Activated CD4-positive, CD25-positive, alpha-beta regulatory T cell treated with anti-CD3 and anti-CD28 coated beads, Interleukin-2, amount 50 U/mL, for 72 hours (primary cell): ENCODE data around the gene SAAL1.
A peak's percentile ranks its signal among the peaks of the same experiment; 100 is the strongest.
"Not testable (repeated sequence)": the region's sequence is repeated elsewhere in the genome, so short reads cannot be mapped to it uniquely, and the experiment has no call there.

Experiments used
- DNase-seq: peaks from one replicate; pipeline ENCODE4 v3.0.0; 2021

The SAAL1 gene, protein sequence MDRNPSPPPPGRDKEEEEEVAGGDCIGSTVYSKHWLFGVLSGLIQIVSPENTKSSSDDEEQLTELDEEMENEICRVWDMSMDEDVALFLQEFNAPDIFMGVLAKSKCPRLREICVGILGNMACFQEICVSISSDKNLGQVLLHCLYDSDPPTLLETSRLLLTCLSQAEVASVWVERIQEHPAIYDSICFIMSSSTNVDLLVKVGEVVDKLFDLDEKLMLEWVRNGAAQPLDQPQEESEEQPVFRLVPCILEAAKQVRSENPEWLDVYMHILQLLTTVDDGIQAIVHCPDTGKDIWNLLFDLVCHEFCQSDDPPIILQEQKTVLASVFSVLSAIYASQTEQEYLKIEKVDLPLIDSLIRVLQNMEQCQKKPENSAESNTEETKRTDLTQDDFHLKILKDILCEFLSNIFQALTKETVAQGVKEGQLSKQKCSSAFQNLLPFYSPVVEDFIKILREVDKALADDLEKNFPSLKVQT

DNA sequence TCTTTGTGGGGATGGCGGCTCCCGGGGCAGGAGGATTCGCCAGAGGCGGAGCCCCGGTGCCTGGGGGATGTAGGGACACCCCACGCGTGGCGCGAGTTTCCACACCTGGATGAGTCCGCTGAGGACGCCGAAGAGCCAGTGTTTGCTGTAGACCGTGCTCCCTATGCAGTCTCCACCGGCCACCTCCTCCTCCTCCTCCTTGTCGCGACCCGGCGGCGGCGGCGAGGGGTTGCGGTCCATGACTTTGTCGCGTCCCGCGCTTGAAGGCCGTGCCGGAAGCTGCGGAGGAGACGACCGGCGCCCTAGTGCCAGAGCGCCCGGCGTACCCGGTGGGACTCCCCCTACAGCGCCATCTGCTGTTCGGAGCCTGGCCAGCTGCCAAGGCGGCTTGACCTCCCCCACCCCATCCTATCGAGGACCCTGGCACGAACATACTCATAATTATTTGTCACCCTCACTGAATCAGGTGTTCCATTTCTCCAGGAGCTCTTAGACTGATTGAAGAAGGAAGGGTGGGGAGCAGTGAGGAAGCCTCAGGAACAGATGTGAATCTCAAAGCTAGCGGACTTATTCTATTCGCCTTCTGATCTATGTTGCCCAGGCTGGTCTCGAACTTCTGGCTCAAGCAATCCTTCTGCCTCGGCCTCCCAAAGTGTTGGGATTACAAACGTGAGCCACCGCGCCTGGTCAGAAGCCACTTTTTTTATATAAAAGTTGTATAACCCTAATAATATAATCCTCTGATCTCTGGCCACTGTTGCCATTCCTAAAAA lies at the start of gene SAAL1:
Gene SAAL1 (minus strand): TSS at position 281 of the 773 bp plus-strand sequence. CDS start 41 bp downstream, at position 240.
- DNase-seq: peak; percentile 92

DNA sequence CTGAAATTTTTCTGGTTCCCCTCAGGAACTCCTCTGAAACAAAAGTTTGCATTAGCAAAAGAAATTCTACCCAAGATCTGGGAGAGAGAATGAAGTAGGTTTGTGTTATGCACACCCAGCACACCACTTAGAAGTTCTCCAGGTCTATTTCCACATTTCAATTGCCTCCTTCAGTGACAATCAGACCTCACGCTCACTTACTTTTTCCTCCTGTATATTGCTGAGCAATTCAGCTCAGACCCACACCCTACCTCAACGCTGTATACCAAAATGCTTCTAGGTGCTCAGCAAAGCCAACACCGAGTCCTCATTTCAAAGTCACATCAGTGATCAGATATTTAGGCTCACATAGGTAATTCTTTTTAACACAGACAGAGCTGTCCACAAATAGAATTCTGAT lies 45.7 kb upstream of the SAAL1 start:
- DNase-seq: no peak

DNA sequence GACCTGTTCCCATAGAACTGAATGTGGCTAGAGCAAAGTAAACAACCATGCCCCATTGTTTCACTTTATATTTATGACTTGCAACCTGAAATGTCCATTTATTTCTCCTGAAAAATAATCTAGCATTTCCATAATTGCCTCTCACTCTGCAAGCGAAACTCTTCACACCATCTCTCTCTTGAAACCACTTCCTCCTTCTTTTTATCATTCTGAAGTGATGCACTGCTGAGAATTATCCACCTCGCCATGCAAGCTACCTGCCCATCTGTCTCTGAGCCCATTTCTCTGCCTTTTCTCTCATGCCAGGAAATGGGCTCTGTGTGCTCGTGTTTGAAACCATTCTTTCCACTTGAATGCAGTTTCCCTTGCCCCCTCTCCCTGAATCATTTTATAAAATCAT lies 40.0 kb upstream of the SAAL1 start:
- DNase-seq: no peak

DNA sequence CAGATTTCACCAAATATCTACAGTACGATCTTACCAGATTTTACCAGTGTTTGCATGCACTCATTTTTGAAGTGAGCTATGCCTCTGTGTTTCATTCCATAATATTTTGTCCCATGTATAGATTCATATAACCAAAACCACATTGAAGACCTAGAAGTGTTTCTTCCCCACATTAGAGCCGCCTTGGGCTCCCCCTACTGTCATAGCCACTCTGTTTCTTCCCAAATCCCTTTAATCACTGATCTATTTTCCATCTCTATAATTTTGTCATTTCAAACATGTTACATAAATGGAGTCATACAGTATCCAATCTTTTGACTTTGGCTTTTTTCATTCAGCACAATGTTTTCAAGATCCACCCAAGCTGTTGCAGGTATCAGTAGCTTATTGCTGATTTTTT lies 39.1 kb upstream of the SAAL1 start:
- DNase-seq: no peak

DNA sequence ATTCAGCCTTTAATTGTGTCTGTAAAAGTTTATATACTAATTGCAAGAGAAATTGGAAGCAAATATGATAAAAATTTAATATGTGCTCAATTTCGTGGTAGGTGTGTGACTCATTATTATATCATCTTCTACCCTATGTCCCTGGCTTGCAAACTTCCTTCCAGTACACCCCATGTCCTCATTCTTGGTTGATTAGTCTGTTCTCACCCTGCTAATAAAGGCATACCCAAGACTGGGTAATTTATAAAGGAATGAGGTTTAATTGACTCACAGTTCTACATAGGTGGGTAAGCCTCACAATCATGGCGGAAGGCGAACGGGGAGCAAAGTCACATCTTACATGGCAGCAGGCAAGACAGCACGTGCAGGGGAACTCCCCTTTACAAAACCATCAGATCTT lies 38.4 kb upstream of the SAAL1 start:
- no peak for DNase-seq

DNA sequence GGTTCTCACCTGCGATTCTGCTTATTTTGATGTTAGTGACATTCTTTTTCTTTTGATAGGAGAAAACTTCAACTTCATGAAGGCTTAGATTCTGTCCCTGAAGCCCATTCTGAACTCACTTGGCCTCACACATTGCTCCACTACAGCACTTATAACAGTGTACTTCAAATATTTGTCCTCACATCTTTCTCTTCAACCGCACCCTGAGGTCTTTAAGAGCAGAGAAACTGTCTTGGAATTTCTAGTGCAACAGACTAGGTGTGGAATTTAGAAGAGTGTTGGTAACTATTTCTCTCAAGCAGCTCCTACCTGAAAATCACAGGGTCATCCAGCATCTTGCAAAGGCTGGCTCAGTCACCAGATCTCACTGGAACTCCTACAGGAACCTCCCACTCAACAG lies 34.3 kb upstream of the SAAL1 start:
- no peak for DNase-seq

DNA sequence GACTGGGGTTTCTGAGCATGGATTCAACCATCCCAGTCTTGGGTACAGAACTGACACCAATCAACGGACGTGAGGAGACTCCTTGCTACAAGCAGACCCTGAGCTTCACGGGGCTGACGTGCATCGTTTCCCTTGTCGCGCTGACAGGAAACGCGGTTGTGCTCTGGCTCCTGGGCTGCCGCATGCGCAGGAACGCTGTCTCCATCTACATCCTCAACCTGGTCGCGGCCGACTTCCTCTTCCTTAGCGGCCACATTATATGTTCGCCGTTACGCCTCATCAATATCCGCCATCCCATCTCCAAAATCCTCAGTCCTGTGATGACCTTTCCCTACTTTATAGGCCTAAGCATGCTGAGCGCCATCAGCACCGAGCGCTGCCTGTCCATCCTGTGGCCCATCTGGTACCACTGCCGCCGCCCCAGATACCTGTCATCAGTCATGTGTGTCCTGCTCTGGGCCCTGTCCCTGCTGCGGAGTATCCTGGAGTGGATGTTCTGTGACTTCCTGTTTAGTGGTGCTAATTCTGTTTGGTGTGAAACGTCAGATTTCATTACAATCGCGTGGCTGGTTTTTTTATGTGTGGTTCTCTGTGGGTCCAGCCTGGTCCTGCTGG lies 31.4 kb upstream of the SAAL1 start:
- no peak for DNase-seq

DNA sequence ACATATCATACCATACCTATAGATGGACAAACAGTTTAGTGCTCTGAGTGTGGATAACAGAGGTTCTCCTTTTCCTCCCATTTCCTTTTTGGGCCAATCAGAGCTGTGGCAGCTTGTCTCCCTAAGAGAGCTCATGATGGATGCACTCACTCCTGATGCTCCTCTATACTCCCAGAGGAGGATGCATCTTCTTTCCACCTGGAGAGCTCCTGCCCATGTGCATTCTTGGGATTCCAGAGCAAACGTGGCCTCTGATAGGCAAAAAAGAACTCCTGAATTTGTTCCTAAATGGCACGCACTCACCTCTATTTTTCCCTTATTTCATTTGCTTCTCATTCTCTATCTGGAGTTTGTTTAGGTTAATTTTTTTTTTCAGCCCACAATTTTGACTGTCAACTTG lies 29.4 kb upstream of the SAAL1 start:
- no peak for DNase-seq

DNA sequence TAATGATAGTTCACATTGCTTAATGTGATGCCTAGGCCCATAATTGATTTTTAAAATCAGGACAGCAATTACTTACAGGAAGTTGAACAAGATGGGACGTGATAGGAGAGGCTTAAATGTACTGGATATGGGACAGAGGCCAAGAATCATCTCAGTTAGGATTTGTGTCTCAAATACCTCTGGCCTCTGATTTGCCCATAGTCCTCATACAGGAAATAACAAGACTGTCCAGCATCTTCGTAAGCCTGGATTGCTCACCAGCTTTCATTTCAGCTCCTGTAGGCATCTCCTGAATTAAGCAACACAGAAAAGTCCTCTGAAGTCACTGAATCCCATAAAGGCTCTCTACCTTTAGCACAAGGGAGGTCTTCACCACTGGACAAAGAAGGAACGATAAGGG lies 26.5 kb upstream of the SAAL1 start, which contains the start of gene MRGPRX3:
Gene MRGPRX3 (plus strand): TSS at position 231 of the 400 bp plus-strand sequence. CDS start 4,632 bp downstream, outside the sequence.
- DNase-seq: no peak

DNA sequence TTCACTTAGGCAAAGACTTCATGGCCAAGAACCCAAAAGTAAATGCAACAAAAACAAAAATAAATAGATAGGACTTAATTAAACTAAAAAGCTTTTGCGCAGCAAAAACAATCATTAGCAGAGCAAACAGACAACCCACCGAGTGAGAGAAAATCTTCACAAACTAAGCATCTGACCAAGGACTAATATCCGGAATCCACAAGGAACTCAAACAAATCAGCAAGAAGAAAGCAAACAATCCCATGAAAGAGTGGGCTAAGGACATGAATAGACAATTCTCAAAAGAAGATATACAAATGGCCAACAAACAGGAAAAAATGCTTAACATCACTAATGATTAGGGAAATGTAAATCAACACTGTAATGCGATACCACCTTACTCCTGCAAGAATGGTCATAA lies 25.2 kb upstream of the SAAL1 start:
- DNase-seq: not testable (repeated sequence)

DNA sequence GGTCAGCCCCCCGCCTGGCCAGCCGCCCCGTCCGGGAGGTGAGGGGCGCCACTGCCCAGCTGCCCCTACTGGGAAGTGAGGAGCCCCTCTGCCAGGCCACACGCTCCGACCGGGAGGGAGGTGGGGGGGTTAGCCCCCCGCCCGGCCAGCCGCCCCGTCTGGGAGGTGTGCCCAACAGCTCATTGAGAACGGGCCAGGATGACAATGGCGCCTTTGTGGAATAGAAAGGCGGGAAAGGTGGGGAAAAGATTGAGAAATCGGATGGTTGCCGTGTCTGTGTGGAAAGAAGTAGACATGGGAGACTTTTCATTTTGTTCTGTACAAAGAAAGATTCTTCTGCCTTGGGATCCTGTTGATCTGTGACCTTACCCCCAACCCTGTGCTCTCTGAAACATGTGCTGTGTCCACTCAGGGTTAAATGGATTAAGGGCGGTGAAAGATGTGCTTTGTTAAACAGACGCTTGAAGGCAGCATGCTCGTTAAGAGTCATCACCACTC lies 15.5 kb upstream of the SAAL1 start:
- DNase-seq: not testable (repeated sequence)

DNA sequence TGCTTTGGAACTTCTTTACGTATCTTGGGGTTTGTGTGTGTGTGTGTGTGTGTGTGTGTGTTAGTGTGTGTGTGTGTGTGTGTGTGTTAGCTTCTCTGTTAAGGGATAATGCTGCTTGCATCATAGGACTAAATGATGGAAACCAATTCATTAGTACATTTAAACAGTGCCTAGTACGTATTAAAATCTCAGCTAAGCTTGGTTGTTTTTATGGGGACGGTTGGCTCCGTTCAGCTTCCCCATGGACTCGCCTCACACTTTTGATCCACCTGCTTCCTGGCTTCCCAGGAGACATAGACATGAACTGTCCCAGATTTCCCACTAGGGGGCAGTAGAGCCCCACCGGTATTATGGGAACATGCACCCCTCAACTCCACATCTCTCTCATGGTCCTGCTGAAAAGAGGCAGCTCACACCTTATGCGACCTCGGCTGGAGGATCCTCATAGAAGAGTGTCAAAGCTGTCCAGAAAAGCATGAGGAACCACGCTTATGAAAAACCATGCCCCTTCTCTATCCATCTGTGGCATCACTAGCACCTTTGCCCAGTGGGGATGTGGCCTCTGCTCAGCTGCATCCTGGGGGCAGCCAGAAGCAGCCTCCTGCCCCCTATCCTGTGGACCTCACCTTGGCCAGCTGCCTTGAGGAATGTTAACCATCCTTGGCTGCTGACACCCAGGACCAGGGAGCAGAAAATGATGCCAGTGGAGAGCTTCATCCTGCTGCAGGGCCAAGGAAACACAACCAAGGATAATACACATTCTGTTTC lies 9.7 kb upstream of the SAAL1 start:
- DNase-seq: peak; percentile 54

DNA sequence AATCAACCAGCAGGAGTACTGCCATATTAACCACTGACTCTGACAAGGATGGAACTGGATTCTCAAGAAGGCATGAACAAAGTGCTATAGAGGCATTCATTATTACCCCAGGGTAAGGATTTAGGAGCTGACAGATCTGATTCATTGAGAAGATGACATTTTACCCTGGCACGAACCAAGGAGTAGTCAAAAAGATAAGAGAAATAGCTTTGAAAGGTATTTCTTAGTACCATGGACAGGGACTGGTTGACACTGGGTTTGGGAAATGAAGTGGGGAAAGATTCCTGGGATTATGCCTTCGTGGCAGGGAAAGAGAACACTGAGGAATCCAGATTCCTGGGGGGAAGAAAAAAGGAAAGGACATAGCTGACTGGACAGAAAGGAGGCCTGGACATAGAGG lies 5.1 kb upstream of the SAAL1 start:
- no peak for DNase-seq

DNA sequence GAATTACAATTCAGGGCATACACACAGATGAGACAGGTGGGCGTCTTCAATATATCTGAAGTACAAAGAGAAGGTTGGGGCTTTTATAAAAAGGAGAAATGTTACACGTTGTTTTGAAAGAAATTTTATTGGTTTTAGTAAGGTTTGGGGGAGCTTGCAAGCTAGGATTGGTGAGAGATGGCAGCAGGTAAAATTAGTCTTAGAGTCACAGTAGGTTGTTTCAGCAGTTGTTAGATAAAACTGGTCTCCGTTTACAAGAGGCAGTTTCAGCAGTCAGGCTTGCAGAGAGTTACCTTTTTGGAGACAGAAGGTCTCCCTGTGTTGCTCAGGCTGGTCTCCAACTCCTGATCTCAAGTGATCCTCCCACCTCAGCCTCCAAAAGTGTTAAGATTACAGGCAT lies 2.4 kb upstream of the SAAL1 start:
- DNase-seq: no peak

DNA sequence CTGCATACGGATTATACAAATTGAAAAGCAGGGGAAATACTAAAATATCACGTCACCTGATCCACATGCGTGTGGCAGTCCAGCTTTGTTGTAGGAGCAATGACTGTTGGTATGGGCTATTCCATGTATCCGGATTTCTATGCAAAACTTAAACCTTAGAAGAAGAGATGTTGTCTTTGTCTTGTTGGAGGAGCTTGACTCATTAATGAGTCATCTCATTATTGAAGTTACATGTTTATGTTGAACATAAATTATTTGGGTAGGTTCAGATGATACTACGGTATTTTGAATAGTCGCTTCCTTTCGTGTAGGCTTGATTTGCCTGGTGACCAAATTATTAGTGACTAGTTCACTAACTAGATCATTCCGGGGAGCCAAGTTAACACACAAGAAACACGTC lies 806 bp upstream of the SAAL1 start:
- no peak for DNase-seq

DNA sequence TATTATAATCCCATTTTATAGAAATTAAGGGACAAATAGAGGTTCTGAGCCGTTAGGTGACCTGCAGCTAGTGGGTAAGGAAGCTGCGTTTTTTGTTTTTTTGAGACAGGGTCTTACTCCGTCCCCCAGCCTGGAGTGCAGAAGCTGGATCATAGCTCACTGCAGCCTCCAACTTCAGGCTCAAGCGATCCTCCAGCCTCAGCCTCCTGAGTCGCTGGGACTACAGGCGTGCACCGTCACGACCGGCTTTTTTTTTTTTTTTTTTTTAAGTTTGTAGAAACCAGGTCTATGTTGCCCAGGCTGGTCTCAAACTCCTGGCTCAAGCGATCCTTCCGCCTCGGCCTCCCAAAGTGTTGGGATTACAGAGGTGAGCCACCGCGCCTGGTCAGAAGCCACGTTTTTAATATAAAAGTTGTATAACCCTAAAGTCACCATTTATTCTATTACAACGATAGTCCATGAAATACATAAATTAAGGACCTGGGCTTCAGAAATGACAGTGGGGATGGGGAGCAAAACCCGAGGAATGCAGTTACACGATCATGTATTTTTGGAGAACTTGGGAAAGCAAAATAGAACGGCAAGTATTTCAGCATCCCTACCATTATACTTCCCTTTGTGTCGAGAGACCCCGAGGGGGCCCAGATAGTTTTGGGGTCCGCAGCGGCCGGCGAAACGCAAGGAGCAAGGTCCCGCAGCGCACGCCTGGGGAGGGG lies 638 bp downstream of the SAAL1 start:
- no peak for DNase-seq

DNA sequence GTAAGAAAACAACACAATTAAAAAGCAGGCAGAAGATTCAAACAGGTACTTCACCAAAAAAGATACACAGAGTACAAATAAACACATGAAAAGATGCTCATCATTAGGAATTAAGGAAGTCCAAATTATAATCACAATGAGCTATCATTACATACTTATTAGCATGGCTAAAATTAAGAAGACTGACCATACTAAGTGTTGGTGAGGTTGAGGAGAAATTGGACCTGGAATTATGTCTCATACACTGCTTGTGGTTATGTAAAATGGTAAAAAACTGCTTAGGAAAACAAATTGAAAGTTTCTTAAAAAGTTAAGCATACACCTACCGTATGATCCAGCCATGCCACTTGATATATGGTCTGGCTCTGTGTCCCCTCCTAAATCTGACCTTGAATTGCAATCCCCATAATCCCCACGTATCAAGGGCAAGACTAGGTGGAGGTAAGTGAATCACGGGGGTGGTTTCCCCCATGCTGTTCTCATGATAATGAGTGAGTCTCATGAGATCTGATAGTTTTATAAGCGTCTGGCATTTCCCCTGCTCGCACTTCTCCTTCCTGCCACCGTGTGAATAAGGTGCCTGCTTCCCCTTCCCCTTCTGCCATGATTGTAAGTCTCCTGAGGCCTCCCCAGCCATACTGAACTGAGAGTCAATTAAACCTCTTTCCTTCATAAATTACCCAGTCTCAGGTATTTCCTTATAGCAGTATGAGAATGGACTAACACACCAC lies 4.8 kb downstream of the SAAL1 start:
- DNase-seq: no peak

DNA sequence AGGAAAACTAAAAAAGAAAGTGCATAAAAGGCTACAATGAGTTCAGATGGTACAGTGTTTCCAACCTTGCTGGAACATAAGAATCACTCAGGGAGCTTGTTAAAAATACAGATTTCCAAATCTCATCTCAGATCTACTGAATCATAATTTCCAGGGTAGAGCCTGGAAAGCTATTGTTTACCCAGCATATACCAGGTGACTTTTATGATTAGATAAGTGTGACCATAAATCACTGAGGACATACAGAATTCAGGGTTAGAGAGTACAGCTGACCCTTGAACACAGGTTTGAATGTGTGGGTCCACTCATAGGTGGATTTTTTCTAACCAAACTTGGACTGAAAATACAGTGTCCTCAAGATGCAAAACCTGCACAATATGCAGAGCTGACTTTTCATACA lies 11.9 kb downstream of the SAAL1 start:
- DNase-seq: no peak

DNA sequence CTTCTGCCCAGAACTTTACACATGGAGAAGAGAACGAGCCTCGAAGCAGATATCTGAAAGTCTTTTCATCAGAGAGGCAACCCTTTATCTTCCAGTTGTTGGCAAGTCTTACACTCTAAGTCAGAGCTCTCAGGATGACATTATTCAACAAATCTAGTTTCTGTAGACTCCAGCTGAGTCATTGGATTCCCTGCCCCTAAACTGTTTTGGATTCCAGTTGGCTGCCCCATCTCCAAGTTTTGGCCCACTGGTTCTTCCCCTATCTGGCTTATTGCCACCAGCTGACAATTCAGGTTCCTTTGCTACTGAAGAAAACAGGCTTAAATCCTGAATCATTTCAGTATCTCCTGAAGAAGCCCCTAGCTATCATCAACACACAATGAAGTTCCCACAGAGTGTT lies 14.2 kb downstream of the SAAL1 start:
- DNase-seq: no peak

DNA sequence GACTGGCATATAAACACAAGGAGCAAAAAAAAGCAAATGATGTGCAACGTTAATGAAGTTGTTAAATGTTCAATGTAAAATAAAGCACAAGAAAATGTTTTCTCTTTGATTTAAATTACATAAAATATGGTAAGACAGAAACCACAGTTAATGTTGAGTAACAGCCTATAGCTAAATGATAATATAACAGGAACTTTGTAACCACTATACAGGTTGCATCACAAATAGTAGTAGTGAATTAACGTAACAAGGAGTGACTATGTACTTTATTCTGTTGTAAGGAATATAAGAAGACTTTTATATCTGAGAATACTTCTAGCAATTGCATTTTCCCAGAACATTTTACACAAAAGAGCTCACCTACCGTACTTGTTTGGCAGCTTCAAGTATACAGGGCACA lies 16.9 kb downstream of the SAAL1 start:
- DNase-seq: no peak

DNA sequence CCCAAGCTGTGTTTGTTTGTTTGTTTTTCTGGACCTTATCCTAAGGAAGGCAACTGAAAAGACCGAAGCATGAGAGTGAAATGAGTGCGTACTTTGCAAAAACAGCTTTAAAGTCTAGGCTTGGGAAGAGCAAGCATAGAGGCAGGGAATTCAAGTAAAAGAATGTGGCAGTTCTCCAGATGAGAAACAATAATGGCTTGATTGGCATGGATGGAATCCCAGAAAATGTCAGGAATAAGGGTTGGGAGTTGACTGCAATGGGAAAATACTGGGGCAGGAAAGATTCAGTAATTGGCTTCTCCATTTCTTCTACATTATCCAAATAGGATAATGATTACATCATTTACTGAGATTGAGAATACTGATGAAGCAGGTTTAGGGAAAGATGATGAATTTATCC lies 17.5 kb downstream of the SAAL1 start:
- DNase-seq: no peak
